NCI-H446 (cell line): ENCODE measurements around the gene NUP153.
"Not testable (repeated sequence)": the region's sequence is repeated elsewhere in the genome, so short reads cannot be mapped to it uniquely, and the experiment has no call there.

Source experiments
- DNase-seq, 2 experiments: peaks; one replicate each; lab custom pipeline; 2025; lab: John Stamatoyannopoulos, UW

NUP153 gene

GRCh38 chr6:17706580-17707370, at the start of gene NUP153:
Gene NUP153, minus strand, starts transcription at chr6:17706925. Its CDS starts 538 bp downstream, at chr6:17706387.
- peak; percentile 97 to 99 for DNase-seq

GRCh38 chr6:17754254-17754653, 47.5 kb upstream of the NUP153 start:
- DNase-seq, result no peak

DNA sequence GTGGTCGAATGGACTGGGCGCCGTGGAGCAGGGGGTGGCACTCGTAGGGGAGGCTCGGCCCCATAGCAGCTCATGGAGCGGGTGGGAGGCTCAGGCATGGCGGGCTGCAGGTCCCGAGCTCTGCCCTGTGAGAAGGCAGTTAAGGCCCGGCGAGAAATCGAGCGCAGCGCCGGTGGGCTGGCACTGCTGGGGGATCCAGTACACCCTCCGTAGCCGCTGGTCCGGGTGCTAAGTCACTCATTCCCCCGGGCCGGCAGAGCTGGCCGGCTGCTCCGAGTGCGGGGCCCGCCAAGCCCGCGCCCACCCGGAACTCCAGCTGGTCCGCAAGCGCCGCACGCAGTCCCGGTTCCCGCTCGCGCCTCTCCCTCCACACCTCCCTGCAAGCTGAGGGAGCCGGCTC, 38.6 kb upstream of the NUP153 start:
- DNase-seq, result not testable (repeated sequence)

- DNase-seq, result not testable (repeated sequence)
These were observed 38.1 kb upstream of the NUP153 start for GRCh38 chr6:17744757-17745308.

GRCh38 chr6:17744019-17744756, 37.5 kb upstream of the NUP153 start:
- DNase-seq, result no peak

- no peak for DNase-seq
These were observed 34.8 kb upstream of the NUP153 start for GRCh38 chr6:17741507-17741906.

- DNase-seq, result peak in 1 of 2 experiments; percentile 6
These were observed 34.0 kb upstream of the NUP153 start for GRCh38 chr6:17740559-17741220.

- no peak for DNase-seq
These were observed 31.1 kb upstream of the NUP153 start for GRCh38 chr6:17737704-17738252.

DNA sequence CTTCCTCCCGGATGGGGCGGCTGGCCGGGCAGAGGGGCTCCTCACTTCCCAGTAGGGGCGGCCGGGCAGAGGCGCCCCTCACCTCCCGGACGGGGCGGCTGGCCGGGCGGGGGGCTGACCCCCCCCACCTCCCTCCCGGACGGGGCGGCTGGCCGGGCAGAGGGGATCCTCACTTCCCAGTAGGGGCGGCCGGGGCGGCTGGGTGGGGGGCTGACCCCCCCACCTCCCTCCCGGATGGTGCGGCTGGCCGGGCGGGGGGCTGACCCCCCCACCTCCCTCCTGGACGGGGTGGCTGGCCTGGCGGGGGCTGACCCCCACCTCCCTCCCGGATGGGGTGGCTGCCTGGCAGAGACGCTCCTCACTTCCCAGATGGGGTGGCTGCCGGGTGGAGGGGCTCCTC, 28.6 kb upstream of the NUP153 start:
- DNase-seq, result not testable (repeated sequence)

DNA sequence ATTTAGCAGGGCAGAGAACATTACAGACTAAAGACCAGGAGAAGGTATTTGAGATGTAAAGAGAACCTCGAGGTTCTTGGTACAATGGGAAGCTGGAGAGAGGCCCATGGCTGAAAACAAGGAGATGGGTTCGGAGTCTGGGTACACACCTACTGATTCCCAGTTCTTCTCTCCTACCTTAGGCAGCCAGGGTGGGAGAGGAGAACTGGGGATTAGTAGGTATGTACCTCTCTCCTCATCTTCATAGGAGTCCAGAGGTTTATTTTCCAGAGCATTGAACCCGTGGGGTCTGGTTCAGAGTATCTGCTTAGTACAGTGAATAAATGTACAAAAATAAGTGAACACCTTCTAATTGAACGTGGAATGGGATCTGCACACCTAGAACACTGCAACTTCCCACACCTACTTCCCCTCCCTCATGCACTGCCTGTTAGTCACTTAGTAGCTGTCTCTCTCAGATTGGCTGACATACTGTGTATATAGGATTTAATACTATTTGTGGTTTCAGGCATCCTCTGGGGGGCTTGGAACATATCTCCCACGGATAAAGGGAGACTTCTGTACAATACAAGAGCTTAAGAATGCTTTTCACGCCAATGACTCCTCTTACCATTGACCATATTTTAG, 23.5 kb upstream of the NUP153 start:
- DNase-seq, result no peak

DNA sequence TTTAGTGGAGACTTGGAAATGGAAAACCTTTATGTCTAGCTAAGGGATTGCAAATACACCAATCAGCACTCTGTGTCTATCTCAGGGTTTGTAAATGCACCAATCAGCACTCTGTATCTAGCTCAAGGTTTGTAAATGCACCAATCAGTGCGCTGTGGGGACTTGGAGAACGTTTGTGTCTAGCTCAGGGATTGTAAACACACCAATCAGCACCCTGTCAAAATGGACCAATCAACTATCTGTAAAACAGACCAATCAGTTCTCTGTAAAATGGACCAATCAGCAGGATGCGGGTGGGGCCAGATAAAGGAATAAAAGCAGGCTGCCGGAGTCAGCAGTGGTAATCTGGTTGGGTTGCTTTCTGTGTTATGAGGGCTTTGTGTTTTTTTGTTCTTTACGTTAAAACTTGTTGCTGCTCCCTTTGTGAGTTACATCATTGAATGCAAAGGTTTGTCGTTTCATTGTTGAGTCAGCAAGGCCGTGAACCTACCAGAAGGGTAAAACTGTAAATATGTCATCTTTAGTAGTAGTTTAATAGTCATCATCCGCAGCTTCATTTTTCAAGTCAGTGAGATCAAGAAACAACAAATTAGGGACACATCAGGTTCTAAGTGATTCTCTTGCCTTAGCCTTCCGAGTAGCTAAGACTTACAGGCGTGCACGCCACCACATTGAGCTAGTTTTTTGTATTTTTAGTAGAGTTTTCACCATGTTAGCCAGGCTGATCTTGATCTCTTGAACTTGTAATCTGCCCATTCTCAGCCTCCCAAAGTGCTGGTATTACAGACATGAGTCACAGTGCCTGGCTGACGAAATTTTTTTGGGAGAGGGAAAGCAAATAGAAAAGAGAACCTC, 22.7 kb upstream of the NUP153 start:
- no peak for DNase-seq

DNA sequence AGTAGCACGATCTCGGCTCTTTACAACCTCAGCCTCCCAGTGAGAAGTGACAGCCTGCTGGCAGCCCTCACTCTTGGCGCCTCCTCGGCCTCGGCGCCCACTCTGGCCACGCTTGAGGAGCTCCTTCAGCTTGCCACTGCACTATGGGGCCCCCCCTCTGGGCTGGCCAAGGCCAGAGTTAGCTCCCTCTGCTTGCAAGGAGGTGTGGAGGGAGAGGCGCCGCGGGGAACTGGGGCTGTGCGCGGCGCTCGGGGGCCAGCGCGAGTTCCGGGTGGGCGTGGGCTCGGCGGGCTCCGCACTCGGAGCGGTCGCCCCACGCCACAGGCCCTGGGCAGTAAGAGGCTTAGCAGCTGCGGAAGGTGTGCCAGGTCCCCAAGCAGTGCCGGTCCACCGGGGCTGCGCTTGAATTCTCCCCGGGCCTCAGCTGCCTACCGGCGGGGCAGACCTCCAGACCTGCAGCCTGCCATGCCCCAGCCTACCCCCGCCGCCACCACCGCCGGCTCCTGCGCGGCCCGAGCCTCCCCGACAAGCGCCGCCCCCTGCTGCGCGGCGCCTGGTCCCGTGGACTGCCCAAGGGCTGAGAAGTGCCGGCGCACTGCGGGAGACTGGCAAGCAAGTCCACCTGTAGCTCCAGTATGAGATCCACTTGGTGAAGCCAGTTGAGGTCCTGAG, 22.0 kb upstream of the NUP153 start:
- no peak for DNase-seq

DNA sequence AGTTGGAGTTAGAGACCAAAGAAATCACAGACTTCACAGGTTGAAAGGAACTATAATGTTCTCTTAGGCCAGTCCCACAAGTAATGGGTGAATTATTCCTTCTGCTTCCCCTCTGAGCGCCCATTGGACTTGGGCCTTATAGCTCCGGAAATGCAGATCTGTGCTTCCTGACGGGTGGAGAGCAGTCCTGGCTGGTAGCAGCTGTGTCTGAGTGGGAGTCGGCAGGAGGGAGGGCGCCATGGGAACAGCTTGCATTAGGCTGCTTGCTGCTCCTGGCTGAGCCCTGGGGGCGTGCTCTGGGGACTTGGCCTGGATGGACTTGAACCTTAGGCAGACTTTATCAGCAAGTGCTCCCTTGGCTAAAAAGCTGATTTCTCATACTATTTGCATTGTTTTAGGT, 18.4 kb upstream of the NUP153 start:
- peak; percentile 61 to 70 for DNase-seq

- DNase-seq, result no peak
These were observed 17.6 kb upstream of the NUP153 start for GRCh38 chr6:17724341-17724740.

- no peak for DNase-seq
These were observed 14.9 kb upstream of the NUP153 start for GRCh38 chr6:17721671-17722070.

DNA sequence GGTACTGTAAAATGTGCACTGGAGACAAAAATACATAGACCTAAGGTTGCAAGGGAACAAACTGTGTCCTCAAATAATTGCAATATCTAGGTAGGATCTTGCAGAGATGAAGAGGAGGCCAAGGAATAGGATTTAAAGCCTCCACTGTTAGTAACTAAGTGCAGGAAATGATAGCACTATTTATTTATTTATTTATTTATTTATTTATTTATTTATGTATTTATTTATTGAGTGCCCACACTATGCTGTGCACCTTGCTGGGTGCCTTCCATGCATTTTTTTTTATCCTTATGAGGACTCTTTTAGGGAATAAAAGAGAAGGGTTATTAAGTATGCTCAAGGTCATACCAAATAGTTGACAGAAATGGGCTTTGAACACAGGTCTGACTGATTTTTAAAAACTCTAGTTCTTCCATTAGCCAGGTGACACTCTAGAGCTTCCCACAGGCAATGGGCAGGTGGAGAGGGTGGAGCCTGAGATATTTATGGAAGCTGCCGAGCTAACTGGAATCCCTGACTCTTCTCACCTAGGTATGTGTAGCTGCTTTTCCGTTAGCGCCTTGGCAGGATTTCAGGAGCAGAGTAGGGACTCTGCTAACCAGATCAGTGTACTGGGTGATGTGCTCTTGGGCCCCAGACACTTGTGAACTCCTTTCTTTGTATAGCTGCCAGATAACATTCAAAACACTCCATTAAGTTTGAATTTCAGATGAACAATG, 12.8 kb upstream of the NUP153 start:
- DNase-seq, result no peak

GRCh38 chr6:17716221-17716620, 9.5 kb upstream of the NUP153 start:
- no peak for DNase-seq

GRCh38 chr6:17714879-17715851, 8.4 kb upstream of the NUP153 start:
- DNase-seq, result no peak
